ENCODE results near the gene CDC14C. TPM values are rescaled to one million over a fixed set of nuclear protein-coding genes. Genes with fewer than 3 reads are reported as not detected.
A peak's percentile ranks its signal among the peaks of the same experiment; 100 is the strongest.

Gene CDC14C
- total RNA-seq: not detected

- H3K4me1 ChIP-seq: no peaks in the 10 kb centered on the region
- no peak for ATAC-seq (ENCODE audit: low FRiP score in 2 of 2)
- WGBS, 2 donors: 97 to 99% methylated on average over 38 to 46 of the region's 46 CpGs
- no peak within 1 kb of the TSS for H3K4me3 ChIP-seq
- no peak within 1 kb of the TSS for H3K27ac ChIP-seq
- TF ChIP-seq, protein P1, sequence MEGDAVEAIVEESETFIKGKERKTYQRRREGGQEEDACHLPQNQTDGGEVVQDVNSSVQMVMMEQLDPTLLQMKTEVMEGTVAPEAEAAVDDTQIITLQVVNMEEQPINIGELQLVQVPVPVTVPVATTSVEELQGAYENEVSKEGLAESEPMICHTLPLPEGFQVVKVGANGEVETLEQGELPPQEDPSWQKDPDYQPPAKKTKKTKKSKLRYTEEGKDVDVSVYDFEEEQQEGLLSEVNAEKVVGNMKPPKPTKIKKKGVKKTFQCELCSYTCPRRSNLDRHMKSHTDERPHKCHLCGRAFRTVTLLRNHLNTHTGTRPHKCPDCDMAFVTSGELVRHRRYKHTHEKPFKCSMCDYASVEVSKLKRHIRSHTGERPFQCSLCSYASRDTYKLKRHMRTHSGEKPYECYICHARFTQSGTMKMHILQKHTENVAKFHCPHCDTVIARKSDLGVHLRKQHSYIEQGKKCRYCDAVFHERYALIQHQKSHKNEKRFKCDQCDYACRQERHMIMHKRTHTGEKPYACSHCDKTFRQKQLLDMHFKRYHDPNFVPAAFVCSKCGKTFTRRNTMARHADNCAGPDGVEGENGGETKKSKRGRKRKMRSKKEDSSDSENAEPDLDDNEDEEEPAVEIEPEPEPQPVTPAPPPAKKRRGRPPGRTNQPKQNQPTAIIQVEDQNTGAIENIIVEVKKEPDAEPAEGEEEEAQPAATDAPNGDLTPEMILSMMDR (IDR thresholded peaks at IDR 0.05): no peak
- TF ChIP-seq EP300 (IDR thresholded peaks at IDR 0.05) (no peak), POLR2A (IDR thresholded peaks at IDR 0.05) (no peak), POLR2AphosphoS5 (IDR thresholded peaks at IDR 0.05) (no peak)
- H3K9me3 ChIP-seq: peaks cover 0 to 4% (median 0%) of the 10 kb centered on the region in 4 donors
- H3K27me3 ChIP-seq: no peaks in the 10 kb centered on the region
- no peaks in the 10 kb centered on the region for H3K36me3 ChIP-seq
- DNase-seq: peak in 1 of 2 donors; percentile 75
Measured at GRCh38 chr7:48924433-48924832, at the start of gene CDC14C. TSS of gene CDC14C (plus strand) at chr7:48924547. CDS start at chr7:48924673, 126 bp downstream.

DNA sequence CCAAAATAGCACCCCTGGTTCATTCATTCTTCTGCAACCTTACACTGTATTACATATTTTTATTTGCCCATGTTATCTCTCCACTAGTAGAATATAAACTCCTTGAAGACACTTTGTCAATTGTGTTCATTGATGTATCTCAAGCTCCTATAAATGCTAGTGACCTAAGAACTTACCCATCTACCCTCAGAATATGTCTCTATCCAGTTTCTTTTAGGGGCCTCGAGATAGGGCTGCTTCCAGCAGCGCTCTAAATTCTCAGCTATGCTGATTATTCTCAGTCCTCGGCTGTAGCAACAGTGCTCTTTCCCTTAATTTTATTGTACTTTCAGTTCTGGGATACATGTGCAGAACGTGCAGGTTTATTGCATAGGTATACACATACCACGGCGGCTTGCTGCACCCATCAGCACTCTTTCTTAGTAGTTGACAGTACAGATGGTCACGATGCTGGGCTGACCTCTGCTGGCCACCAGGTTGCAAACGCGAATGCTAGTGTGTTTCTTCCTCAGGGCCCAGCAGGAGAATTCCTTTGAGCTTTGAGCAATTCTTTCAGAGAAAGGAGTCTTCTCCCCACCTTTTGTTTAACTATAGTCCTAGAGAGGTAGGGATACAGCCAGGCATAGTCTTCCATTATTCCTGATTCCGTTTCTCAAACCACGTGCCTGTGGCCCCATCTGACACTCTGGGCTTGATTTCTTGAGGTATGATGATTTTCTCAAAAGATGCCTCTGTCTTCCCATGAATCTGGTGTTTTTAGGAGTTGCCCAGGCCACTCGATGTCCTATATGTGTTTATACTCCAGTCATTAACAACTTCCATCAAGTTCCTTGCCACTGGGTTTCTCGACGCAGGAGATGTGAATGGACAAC, 49.1 kb upstream of the CDC14C start:
- 42 to 53% methylated on average over 14 of the region's 14 CpGs for WGBS, 2 donors
- no peaks in the 10 kb centered on the region for H3K9me3 ChIP-seq
- H3K27ac ChIP-seq: no peak overlapping the region
- no peak for TF ChIP-seq EP300 (IDR thresholded peaks at IDR 0.05)
- TF ChIP-seq, protein P1 (IDR thresholded peaks at IDR 0.05): peak in 5 of 6 experiments; percentile 17 to 46 (median 23)
- H3K36me3 ChIP-seq: no peaks in the 10 kb centered on the region
- H3K27me3 ChIP-seq: no peaks in the 10 kb centered on the region
- ATAC-seq (ENCODE audit: low FRiP score in 2 of 2) (peak; percentile 43 to 72), DNase-seq (peak in 1 of 2 donors; percentile 51)
- no peak overlapping the region for H3K4me3 ChIP-seq
- no peaks in the 10 kb centered on the region for H3K4me1 ChIP-seq

GRCh38 chr7:48876087-48876486, 48.3 kb upstream of the CDC14C start:
- H3K4me1 ChIP-seq: no peaks in the 10 kb centered on the region
- 80 to 83% methylated on average over 3 of the region's 3 CpGs for WGBS, 2 donors

GRCh38 chr7:48880851-48881250, 43.5 kb upstream of the CDC14C start:
- 50 to 61% methylated on average over 2 of the region's 2 CpGs for WGBS, 2 donors
- Histone ChIP-seq H3K4me1 (no peaks in the 10 kb centered on the region), H3K27ac (no peak overlapping the region), H3K36me3 (no peaks in the 10 kb centered on the region), H3K4me3 (no peak overlapping the region), H3K9me3 (no peaks in the 10 kb centered on the region), H3K27me3 (no peaks in the 10 kb centered on the region)
- ATAC-seq (ENCODE audit: low FRiP score in 2 of 2): no peak
- DNase-seq: no peak
- TF ChIP-seq, protein P1 (IDR thresholded peaks at IDR 0.05): no peak
- TF ChIP-seq POLR2AphosphoS5 (IDR thresholded peaks at IDR 0.05): no peak
- no peak for TF ChIP-seq EP300 (IDR thresholded peaks at IDR 0.05)
- no peak for TF ChIP-seq POLR2A (IDR thresholded peaks at IDR 0.05)

More at GRCh38 chr7:48876087-48876486, 48.3 kb upstream of the CDC14C start:
- Histone ChIP-seq H3K4me3 (no peak overlapping the region), H3K27ac (no peak overlapping the region), H3K36me3 (no peaks in the 10 kb centered on the region), H3K27me3 (no peaks in the 10 kb centered on the region), H3K9me3 (no peaks in the 10 kb centered on the region)
- DNase-seq (no peak), ATAC-seq (ENCODE audit: low FRiP score in 2 of 2) (no peak)
- TF ChIP-seq EP300 (IDR thresholded peaks at IDR 0.05) (no peak), POLR2AphosphoS5 (IDR thresholded peaks at IDR 0.05) (no peak)

DNA sequence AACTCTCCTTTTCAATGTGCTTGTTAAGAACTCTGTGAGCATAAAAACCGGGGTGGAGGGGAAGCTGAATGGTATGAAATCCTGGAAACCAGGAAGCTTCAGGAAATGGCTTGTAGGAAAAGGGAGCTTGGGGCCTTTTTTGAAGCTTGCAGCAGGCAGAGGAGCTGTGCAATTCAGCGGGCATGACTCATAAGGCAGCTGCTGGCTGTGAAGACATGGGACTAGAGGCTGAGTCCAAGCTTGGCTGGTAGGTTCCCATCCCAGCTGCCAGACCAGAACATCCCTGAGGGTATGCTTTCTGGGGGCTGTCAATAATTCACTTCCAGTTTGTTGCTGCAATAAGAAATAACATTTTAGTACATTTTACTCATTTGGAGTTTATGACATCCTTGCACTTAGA, 36.8 kb upstream of the CDC14C start:
- Histone ChIP-seq H3K36me3 (no peaks in the 10 kb centered on the region), H3K4me1 (no peaks in the 10 kb centered on the region), H3K4me3 (no peak overlapping the region), H3K9me3 (peaks cover 0 to 10% (median 3%) of the 10 kb centered on the region in 4 donors), H3K27ac (no peak overlapping the region), H3K27me3 (no peaks in the 10 kb centered on the region)
- no peak for DNase-seq
- TF ChIP-seq POLR2AphosphoS5 (IDR thresholded peaks at IDR 0.05): no peak
- TF ChIP-seq, protein P1 (IDR thresholded peaks at IDR 0.05): no peak
- TF ChIP-seq POLR2A (IDR thresholded peaks at IDR 0.05): no peak
- TF ChIP-seq EP300 (IDR thresholded peaks at IDR 0.05): no peak
- 46 to 54% methylated on average over 2 of the region's 2 CpGs for WGBS, 2 donors
- ATAC-seq (ENCODE audit: low FRiP score in 2 of 2): peak in 1 of 2 donors; percentile 79

Data from upper lobe of left lung (tissue), 6 donors.